GM10847 (cell line): Measurements from ENCODE around the gene TGFB1I1.

Experiments used
- POLR2A ChIP-seq: IDR thresholded peaks from 2 replicates; pipeline ENCODE4 v1.6.1; 2011; ENCODE audit not compliant: insufficient read length; ENCODE audit errors: extremely low read depth

Gene TGFB1I1

DNA sequence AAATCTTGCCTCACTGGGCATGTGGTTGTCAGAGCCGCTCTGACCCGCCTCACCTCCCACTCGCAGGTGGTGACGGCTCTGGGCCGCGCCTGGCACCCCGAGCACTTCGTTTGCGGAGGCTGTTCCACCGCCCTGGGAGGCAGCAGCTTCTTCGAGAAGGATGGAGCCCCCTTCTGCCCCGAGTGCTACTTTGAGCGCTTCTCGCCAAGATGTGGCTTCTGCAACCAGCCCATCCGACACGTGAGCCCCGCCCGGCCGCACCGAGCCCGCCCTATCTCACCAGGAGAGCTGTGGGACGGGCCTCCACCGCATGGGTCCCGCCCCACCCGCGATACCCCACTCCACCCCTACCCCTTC is 4.0 kb downstream of the TGFB1I1 start:
- TF ChIP-seq POLR2A, result no peak

DNA sequence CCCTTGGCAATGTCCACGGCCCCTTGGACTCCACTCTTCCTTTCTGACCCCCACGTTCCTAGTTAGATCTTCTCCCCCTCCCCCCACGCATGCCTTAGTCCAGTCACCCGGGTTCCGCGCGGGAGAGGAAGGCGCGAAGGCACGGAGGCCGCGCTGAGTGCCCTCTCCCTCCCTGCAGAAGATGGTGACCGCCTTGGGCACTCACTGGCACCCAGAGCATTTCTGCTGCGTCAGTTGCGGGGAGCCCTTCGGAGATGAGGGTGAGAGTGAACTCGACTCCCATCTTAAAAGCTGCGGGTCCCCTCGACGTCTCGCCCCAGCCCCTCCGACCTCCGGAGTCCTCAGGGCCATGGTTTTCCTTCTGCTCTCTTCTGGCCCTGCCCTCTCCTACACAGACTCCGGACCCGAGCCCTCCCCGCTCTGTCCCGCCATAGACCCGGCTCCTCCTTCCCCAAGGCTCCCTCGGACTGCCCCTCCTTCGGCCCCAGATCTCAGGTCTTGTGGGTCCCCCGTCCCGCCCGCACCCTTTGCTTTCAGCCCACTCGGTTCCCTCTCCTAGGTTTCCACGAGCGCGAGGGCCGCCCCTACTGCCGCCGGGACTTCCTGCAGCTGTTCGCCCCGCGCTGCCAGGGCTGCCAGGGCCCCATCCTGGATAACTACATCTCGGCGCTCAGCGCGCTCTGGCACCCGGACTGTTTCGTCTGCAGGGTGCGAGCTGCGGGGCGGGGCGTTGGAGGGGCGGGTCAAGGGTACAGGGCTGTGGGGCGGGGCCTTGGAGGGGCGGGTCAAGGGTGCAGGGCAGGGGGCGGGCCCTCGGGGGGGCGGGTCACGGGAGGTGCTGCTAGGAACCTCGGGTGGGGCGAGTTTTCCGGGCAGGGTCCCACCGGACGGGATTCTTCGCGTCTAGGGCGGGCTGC is 4.6 kb downstream of the TGFB1I1 start:
- peak; percentile 34 for TF ChIP-seq POLR2A

DNA sequence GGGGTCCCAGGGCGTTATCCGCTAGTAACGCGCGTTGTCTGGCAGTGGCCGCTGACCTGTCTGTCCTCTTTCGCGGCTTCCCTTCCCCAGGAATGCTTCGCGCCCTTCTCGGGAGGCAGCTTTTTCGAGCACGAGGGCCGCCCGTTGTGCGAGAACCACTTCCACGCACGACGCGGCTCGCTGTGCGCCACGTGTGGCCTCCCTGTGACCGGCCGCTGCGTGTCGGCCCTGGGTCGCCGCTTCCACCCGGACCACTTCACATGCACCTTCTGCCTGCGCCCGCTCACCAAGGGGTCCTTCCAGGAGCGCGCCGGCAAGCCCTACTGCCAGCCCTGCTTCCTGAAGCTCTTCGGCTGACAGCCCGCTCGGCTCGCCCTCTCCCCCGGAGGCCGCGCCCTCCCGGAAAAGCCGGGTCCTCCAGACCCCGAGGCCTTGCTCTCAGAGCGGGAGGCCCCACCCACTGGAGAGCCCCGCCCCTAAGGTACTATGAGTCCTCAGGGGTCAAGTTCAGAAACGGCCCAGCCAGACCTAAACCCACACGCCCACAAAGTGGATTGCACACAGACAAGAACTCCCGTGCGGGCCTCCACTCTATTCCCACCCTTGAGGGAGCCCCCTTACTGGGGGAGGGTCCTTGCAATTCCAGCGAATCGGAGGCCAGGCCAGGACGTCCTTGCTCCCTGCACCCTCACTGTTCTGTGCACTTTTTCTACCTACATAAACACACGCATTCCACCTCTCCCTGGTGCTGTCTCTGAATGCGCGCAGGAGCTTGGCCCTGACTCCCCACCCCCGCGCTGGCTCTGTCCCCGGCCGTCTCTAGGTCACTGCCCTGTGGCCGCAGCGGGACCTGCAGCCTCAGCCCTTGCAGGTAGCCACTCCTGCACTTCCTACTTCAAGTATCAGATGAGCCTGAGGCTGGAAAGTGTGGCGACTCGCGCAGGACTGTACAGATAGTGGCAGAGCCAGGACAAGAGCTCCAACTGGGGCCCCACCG is 5.6 kb downstream of the TGFB1I1 start:
- no peak for TF ChIP-seq POLR2A

DNA sequence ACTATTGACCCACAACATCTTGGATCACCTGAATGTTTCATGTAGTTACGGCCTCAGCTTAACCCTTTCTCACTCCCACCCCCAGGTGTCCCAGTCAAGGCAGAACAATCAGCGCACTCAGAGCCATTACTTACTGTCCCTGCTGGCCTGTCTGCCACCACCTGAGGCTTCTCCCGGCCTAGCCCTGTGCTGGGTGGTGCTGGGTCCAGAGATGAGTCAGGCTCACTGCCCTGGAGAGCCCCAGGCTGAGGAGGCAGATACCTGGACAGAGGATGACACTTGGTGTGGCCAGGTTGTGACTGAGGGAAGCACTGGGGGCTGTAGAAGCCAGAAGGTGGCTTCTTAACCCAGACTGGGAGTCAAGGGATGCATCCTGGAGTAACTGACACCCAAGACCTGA is 7.0 kb downstream of the TGFB1I1 start:
- no peak for TF ChIP-seq POLR2A

- TF ChIP-seq POLR2A, result no peak
Measured at GRCh38 chr16:31479751-31480150, 7.8 kb downstream of the TGFB1I1 start.

GRCh38 chr16:31480851-31481536 is 9.0 kb downstream of the TGFB1I1 start:
- TF ChIP-seq POLR2A, result no peak

GRCh38 chr16:31483081-31483480 is 11.1 kb downstream of the TGFB1I1 start, which contains the start of gene SLC5A2:
SLC5A2 (plus strand) TSS chr16:31483123; CDS start chr16:31483137, 14 bp downstream.
- TF ChIP-seq POLR2A, result no peak

DNA sequence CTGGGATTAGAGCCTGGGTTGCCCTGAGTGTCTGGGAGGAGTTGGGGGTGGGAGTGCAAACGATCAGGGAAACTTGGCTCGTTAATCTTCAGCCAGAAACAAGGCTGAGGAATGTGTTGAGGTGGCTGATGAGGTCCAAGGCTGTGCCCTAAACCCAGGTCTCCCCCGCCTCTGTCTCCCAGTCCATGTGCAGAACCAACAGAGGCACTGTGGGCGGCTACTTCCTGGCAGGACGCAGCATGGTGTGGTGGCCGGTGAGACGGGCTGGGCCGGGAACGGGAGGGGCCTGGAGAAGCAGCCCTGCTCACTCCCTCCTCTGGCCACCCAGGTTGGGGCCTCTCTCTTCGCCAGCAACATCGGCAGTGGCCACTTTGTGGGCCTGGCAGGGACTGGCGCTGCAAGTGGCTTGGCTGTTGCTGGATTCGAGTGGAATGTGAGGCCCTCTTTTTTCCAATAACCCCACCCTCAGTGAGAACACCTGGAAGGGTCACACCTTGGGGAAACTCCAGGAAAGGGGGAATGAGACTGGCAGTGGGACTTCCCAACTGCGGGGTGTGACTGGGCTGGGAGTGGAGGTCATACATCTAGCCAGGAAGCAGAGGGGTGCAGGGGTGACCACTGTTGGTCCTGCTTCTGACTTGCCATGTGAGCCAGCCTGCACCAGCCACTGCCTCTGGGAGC is 12.7 kb downstream of the TGFB1I1 start:
- TF ChIP-seq POLR2A, result no peak

DNA sequence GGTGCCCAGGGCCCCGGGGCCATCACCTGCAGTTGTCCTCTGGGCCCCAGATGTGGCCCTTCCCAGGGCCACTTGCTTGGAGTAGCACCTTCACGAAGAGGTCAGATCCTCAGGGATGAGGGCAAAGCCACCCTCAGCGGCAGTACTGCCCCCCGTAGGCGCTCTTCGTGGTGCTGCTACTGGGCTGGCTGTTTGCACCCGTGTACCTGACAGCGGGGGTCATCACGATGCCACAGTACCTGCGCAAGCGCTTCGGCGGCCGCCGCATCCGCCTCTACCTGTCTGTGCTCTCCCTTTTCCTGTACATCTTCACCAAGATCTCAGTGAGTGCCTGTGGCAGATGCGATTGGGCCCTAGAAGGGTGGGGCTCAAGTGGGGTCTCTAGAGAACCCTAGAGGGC is 13.6 kb downstream of the TGFB1I1 start:
- TF ChIP-seq POLR2A, result no peak

- no peak for TF ChIP-seq POLR2A
Measured at GRCh38 chr16:31486045-31486444, 14.1 kb downstream of the TGFB1I1 start.

DNA sequence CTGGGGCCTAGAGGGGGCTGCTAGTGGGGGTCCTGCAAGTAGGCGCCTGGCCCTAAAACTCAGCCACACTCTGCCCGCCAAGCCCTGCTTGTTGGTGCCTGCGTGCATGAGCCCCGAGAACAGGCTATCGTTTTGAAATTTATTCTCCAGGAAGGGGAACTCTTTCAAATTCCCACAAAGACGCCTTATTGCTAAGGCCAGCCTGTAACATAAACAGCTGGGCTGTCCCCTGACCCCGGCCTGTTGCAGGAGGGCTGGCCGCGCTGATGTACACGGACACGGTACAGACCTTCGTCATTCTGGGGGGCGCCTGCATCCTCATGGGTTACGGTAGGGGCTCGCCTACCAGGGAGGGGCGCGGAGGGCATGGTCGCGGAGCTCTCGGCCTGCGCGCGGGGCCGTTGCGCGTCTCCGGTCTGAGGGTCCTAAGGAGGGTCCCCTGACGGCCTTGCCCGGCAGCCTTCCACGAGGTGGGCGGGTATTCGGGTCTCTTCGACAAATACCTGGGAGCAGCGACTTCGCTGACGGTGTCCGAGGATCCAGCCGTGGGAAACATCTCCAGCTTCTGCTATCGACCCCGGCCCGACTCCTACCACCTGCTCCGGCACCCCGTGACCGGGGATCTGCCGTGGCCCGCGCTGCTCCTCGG is 15.2 kb downstream of the TGFB1I1 start:
- no peak for TF ChIP-seq POLR2A

DNA sequence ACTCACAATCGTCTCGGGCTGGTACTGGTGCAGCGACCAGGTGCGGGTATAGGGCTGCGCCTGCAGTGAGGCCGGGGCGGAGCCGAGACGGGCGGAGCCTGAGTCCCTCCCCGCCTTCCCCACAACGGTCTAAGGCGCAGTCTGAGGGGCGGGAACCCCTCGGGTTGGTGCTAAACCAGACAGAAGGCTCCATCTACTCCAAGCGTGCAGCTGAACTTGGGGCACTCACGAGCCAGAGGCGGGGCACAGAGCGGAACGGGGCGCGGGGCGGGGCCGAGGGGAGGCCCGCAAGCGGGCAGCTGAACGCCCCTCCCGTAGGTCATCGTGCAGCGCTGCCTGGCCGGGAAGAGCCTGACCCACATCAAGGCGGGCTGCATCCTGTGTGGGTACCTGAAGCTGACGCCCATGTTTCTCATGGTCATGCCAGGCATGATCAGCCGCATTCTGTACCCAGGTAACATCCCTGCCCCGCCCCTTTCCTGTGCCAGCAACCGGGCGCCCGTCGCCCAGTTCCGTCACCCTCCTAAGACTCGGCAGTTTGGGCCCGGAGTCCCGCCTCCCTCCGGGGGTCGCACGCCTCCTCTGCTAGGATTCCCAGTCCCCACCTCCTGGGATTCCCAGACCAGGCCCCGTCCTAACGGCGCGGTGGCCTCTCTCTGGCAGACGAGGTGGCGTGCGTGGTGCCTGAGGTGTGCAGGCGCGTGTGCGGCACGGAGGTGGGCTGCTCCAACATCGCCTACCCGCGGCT is 15.9 kb downstream of the TGFB1I1 start:
- TF ChIP-seq POLR2A, result no peak

- no peak for TF ChIP-seq POLR2A
Measured at GRCh38 chr16:31488468-31489297, 16.7 kb downstream of the TGFB1I1 start.

- no peak for TF ChIP-seq POLR2A
Measured at GRCh38 chr16:31489298-31489564, 17.3 kb downstream of the TGFB1I1 start.
